ENCODE data around the gene TENM4.

DNA sequence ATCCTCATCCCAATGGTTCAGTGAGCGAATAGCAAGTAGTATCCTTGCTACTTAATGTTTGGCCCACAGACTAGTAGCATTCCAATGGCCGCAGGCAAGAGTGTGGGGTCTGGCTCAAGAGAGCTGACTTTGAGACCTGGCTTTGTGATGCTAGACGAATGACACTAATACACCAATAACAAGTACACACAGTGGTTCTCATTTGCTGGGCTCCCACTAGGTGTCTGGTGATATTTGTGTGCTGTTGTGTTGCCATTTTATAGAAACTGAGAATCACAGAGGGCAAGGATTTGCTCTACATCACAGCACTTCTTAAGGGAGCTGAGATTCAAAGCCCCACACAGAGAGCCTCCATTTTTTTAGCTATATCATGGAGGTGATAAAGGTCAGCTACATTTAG, 351.2 kb downstream of the TENM4 start:
- no peak for TF ChIP-seq ISL1 (CRISPR knock-in tag; IDR thresholded peaks at IDR 0.05)
- no peak for TF ChIP-seq OSR1 (CRISPR knock-in tag; IDR thresholded peaks at IDR 0.05)
- TF ChIP-seq, protein P1, sequence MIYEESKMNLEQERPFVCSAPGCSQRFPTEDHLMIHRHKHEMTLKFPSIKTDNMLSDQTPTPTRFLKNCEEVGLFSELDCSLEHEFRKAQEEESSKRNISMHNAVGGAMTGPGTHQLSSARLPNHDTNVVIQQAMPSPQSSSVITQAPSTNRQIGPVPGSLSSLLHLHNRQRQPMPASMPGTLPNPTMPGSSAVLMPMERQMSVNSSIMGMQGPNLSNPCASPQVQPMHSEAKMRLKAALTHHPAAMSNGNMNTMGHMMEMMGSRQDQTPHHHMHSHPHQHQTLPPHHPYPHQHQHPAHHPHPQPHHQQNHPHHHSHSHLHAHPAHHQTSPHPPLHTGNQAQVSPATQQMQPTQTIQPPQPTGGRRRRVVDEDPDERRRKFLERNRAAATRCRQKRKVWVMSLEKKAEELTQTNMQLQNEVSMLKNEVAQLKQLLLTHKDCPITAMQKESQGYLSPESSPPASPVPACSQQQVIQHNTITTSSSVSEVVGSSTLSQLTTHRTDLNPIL (CRISPR knock-in tag; IDR thresholded peaks at IDR 0.05; ENCODE audit: low read depth), result no peak
